Skeletal muscle tissue (tissue), 4 donors: ENCODE measurements around the gene TMEM220. TPM values are rescaled to one million over a fixed set of nuclear protein-coding genes. Genes with fewer than 3 reads are reported as not detected.
"Not testable (repeated sequence)": the region's sequence is repeated elsewhere in the genome, so short reads cannot be mapped to it uniquely, and the experiment has no call there.

Experiments
- H3K27ac ChIP-seq: one replicate; pipeline ENCODE4 v1.7.0; 2013; ENCODE audit warnings: mild to moderate bottlenecking, low read depth, low read length, inconsistent platforms
- H3K27me3 ChIP-seq, 3 donors: one replicate each; pipeline ENCODE4 v1.7.0; 2013; ENCODE audit warnings: low read length in 3 of 3; ENCODE audit not compliant: control insufficient read depth in 3 of 3, insufficient read depth in 3 of 3
- H3K36me3 ChIP-seq, 3 donors: one replicate each; pipeline ENCODE4 v1.7.0; 2013; ENCODE audit warnings: low read length in 3 of 3; ENCODE audit not compliant: control insufficient read depth in 3 of 3, insufficient read depth in 3 of 3
- H3K4me1 ChIP-seq, 3 donors: one replicate each; pipeline ENCODE4 v1.7.0; 2013; ENCODE audit warnings: low read length in 3 of 3, mild to moderate bottlenecking in 3 of 3; ENCODE audit not compliant: control insufficient read depth in 3 of 3, insufficient read depth in 3 of 3
- H3K4me3 ChIP-seq, 3 donors: one replicate each; pipeline ENCODE4 v1.7.0; 2013; ENCODE audit warnings: low read length in 3 of 3
- H3K9ac ChIP-seq, 3 donors: one replicate each; pipeline ENCODE4 v1.7.0; 2013; ENCODE audit warnings: low read length in 3 of 3, mild to moderate bottlenecking in 3 of 3, moderate library complexity in 2 of 3, low read depth in 1 of 3
- H3K9me3 ChIP-seq, 3 donors: one replicate each; pipeline ENCODE4 v1.7.0; 2013; ENCODE audit warnings: low read length in 3 of 3; ENCODE audit not compliant: control insufficient read depth in 3 of 3
- total RNA-seq: library from RNA; depleted of rRNA; stranded (reverse); fragments of >200 nt; gene quantifications from one replicate; pipeline ENCODE4 v1.2.3, GENCODE V29; 2014
- donor health status: Osteomylitis.

The TMEM220 gene
- total RNA-seq, 1 donor from 2014 or later = 5.2 TPM

DNA sequence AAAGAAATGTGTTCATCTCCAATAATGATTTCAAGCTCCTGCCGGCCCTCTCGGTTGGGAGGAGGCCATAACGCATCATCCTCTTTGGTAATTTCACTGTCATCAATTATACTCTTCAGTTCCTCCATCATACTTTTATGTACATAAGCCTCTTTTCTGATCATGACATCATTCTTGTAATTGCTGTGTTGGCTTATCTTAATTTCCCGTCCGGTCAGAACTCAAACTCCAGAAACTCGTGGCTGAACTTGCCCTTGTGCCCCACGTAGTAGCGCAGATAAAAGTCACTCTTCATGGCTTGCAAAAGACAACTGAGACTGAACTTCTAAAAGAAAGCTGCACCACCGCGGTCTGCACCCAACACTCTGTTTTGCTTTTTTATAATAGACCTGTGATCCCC is 13.6 kb downstream of the TMEM220 start:
- H3K4me3 ChIP-seq = no peak overlapping the region
- H3K9me3 ChIP-seq = no peaks in the 10 kb centered on the region
- H3K4me1 ChIP-seq = no peaks in the 10 kb centered on the region
- H3K27ac ChIP-seq = no peak overlapping the region
- peaks cover 13 to 22% (median 16%) of the 10 kb centered on the region in 3 donors for H3K36me3 ChIP-seq
- no peaks in the 10 kb centered on the region for H3K27me3 ChIP-seq
- H3K9ac ChIP-seq = no peak overlapping the region

GRCh38 chr17:10713318-10713717 is 16.5 kb downstream of the TMEM220 start:
- H3K4me1 ChIP-seq = no peaks in the 10 kb centered on the region
- H3K27ac ChIP-seq = no peak overlapping the region
- H3K9me3 ChIP-seq = no peaks in the 10 kb centered on the region
- no peak overlapping the region for H3K4me3 ChIP-seq
- no peak overlapping the region for H3K9ac ChIP-seq
- H3K27me3 ChIP-seq = no peaks in the 10 kb centered on the region
- peaks cover 24 to 44% (median 36%) of the 10 kb centered on the region in 3 donors for H3K36me3 ChIP-seq

GRCh38 chr17:10705727-10706126 is 24.1 kb downstream of the TMEM220 start:
- Histone ChIP-seq H3K36me3 (peaks cover 17 to 47% (median 28%) of the 10 kb centered on the region in 3 donors), H3K9me3 (no peaks in the 10 kb centered on the region), H3K4me3 (no peak overlapping the region), H3K27me3 (no peaks in the 10 kb centered on the region), H3K9ac (no peak overlapping the region), H3K4me1 (peaks cover 7 to 8% (median 7%) of the 10 kb centered on the region in 3 donors), H3K27ac (no peak overlapping the region)

DNA sequence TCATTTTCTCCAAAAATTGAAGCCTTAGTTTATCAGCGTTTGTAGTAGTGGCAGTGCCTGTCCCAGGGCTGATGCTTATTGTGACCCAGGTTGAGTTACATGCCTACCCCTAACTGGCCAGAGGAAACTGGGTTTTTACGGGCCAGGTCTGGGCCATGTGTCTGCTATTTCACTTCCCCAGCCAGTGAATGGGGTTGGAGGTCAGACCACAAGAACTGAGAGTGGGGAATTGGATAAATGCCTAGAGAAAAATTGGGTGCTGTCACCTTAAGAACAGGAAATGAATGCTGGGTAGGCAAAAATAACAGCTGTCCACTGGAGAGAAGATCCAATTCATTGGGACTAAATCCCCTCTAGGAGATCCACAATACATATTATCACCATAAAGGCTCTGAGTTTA is 27.2 kb downstream of the TMEM220 start:
- H3K4me1 ChIP-seq = peaks cover 7 to 14% (median 13%) of the 10 kb centered on the region in 3 donors
- no peak overlapping the region for H3K9ac ChIP-seq
- no peak overlapping the region for H3K27ac ChIP-seq
- no peaks in the 10 kb centered on the region for H3K27me3 ChIP-seq
- H3K4me3 ChIP-seq = no peak overlapping the region
- no peaks in the 10 kb centered on the region for H3K9me3 ChIP-seq
- peaks cover 6 to 23% (median 10%) of the 10 kb centered on the region in 3 donors for H3K36me3 ChIP-seq

GRCh38 chr17:10699856-10700255 is 30.0 kb downstream of the TMEM220 start:
- Histone ChIP-seq H3K36me3 (peaks cover 4 to 9% (median 4%) of the 10 kb centered on the region in 3 donors), H3K9ac (no peak overlapping the region), H3K27me3 (no peaks in the 10 kb centered on the region), H3K4me3 (no peak overlapping the region), H3K9me3 (no peaks in the 10 kb centered on the region), H3K27ac (no peak overlapping the region), H3K4me1 (peaks cover 11 to 27% (median 18%) of the 10 kb centered on the region in 3 donors)

GRCh38 chr17:10698096-10698818 is 31.6 kb downstream of the TMEM220 start:
- peak overlapping the region; percentile 98 for H3K27ac ChIP-seq
- peak overlapping the region; percentile 93 to 96 (median 95) for H3K4me3 ChIP-seq
- no peaks in the 10 kb centered on the region for H3K27me3 ChIP-seq
- H3K4me1 ChIP-seq = peaks cover 11 to 27% (median 18%) of the 10 kb centered on the region in 3 donors
- no peaks in the 10 kb centered on the region for H3K9me3 ChIP-seq
- peaks cover 7 to 15% (median 9%) of the 10 kb centered on the region in 3 donors for H3K36me3 ChIP-seq
- peak overlapping the region; percentile 92 to 97 (median 94) for H3K9ac ChIP-seq

DNA sequence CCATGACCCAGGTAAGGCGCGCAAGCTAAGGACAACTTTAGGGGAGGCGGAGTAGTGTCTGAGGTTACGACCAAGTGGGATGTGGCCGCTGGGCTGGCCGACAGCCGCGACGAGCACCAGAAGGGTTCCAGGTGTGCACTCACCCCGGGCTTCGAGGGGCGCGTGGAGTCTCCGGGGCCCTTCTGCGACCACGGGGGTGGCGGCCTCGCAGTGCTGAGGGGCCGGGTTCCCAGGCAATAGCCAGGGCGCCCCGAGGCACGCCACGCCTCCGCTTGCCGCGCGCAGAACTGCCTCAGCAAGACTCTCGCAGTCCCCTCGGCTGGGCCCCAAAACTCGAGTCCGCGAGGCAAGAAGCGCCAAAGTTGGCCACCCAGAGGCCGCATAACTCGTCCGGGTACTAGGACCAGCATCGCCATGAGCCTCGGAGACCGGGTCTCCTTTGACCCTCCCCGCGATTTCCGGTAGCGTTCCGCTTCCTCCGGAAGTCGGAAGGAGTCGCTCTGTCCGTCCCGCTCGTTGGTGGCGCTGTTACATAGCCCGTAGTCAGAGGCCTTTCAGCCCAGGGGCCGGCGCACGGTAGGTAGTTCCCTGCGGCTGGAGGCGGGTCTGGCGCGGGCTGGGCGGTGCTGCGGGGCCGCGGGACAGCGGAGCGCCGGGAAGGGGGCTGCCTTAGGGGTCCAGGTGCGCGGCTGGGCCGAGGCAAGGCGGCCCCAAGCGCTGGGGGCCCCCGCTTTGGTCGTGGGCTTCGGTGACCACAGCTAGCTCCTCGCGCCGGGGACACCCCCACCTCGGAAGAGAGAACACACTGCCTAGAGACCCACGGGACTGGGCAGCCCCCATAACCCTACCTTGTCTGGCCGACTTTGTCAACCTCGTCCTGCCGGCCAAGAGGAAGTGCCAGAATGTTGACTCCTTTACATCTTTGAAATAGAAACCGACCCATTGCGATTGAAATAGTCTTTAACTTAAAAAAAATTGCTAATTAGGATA is 32.4 kb downstream of the TMEM220 start, which contains the start of the genes ADPRM and SCO1:
TSS of gene ADPRM (plus strand) at position 503 of the 990 bp plus-strand sequence. CDS start 7,333 bp downstream, outside the sequence.
TSS of gene SCO1 (minus strand) at position 442 of the 990 bp plus-strand sequence. CDS start at position 416, 26 bp downstream.
- Histone ChIP-seq H3K36me3 (peaks cover 7 to 23% (median 16%) of the 10 kb centered on the region in 3 donors), H3K9ac (peak within 1 kb of the TSS; percentile 92 to 97 (median 94)), H3K9me3 (no peaks in the 10 kb centered on the region), H3K27me3 (no peaks in the 10 kb centered on the region), H3K27ac (peak within 1 kb of the TSS; percentile 98), H3K4me1 (peaks cover 6 to 24% (median 14%) of the 10 kb centered on the region in 3 donors), H3K4me3 (peak within 1 kb of the TSS; percentile 93 to 96 (median 95))

DNA sequence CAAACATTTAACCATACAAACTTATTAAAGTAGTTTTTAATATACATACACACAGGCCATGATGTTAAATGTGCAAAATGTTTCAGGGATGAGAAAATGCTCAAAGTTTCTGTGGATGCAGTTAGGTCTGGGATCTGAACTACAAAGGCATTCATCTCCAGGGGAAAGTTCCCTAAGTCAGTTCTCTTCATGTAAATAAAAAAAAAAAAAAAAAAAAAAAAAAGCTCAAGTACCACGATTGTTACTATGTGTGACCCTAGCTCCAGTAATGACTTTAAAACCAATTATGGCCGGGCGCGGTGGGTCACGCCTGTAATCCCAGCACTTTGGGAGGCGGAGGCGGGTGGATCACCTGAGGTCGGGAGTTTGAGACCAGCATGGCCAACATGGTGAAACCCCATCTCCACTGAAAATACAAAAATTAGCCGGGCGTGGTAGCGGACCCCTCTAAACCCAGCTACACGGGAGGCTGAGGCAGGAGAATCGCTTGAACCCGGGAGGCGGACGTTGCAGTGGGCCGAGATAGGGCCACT is 33.9 kb downstream of the TMEM220 start:
- Histone ChIP-seq H3K36me3 (peaks cover 7 to 36% (median 26%) of the 10 kb centered on the region in 3 donors), H3K9ac (peak overlapping the region in 1 of 3 donors; percentile 94), H3K4me3 (peak overlapping the region in 1 of 3 donors; percentile 96), H3K4me1 (peaks cover 4 to 20% (median 13%) of the 10 kb centered on the region in 3 donors)
- H3K27me3 ChIP-seq, H3K27ac ChIP-seq, H3K9me3 ChIP-seq: not testable (repeated sequence)

DNA sequence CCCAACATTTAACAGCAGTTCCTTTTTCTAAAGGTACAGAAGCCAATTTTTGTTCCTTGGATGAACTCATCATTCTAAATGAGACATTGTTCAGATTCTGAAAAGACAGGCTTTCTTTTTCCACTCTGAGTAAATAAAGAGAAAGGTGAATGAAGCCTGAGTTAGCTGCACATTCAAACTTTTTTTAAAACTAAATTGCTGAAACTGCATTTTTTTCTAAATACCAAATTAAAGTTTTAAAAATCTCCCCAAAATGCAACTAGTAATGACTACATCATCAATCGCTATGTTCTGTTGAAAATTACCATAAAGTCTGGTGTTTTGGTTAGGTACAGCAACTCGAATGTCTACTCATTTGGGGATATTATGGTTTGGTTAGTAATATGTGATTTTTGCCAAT is 42.3 kb downstream of the TMEM220 start:
- Histone ChIP-seq H3K27me3 (no peaks in the 10 kb centered on the region), H3K27ac (no peak overlapping the region), H3K9ac (no peak overlapping the region), H3K9me3 (no peaks in the 10 kb centered on the region), H3K36me3 (peaks cover 12 to 44% (median 40%) of the 10 kb centered on the region in 3 donors), H3K4me1 (no peaks in the 10 kb centered on the region), H3K4me3 (no peak overlapping the region)
